Psoas muscle (tissue), 8 donors: ENCODE results near the gene BFAR. TPM values are rescaled to one million over a fixed set of nuclear protein-coding genes. Genes with fewer than 3 reads are reported as not detected.
"Not testable (repeated sequence)": the region's sequence is repeated elsewhere in the genome, so short reads cannot be mapped to it uniquely, and the experiment has no call there.

Source experiments
- ATAC-seq, 4 donors: fragments of 200-7000 bp; cut with Tn5 transposase; one replicate each; pipeline ENCODE4 v1.9.1; 2020; ENCODE audit warnings: moderate library complexity in 3 of 4, mild to moderate bottlenecking in 2 of 4
- DNase-seq, 2 donors: peaks; one replicate each; pipeline ENCODE4 v3.0.0-alpha.2; 2020
- H3K27ac ChIP-seq: fragments of 200-600 bp; one replicate; pipeline ENCODE4 v1.8.0; 2022
- H3K27me3 ChIP-seq, 3 donors: fragments of 200-600 bp in 1 of 3; one replicate each; pipeline versions ENCODE4 v1.6.1 to v1.8.0; 2013 to 2022; ENCODE audit warnings: low read length in 2 of 3, mild to moderate bottlenecking in 2 of 3, moderate library complexity in 1 of 3; ENCODE audit not compliant: insufficient read depth in 3 of 3
- H3K36me3 ChIP-seq, 2 donors: fragments of 200-600 bp in 1 of 2; one replicate each; pipeline versions ENCODE4 v1.6.1 to v1.8.0; 2013 to 2022; ENCODE audit warnings: low read depth in 1 of 2, mild to moderate bottlenecking in 1 of 2, moderate library complexity in 1 of 2; ENCODE audit not compliant: insufficient read depth in 1 of 2
- H3K4me1 ChIP-seq: fragments of 200-600 bp; one replicate; pipeline ENCODE4 v1.8.0; 2022
- H3K4me3 ChIP-seq: fragments of 200-600 bp; one replicate; pipeline ENCODE4 v1.8.0; 2022; ENCODE audit warnings: mild to moderate bottlenecking
- H3K9me3 ChIP-seq: fragments of 200-600 bp; one replicate; pipeline ENCODE4 v1.8.0; 2022
- CTCF ChIP-seq: fragments of 200-600 bp; IDR thresholded peaks from one replicate; pipeline ENCODE4 v1.8.0; 2022; ENCODE audit warnings: antibody characterized with exemption
- WGBS, 3 donors: extraction: QIAGEN DNeasy Blood & Tissue Kit; methylation state at CpG; one replicate each; pipeline versions ENCODE4 v1.1.6 to v1.1.7; 2013; 5-methylcytosine and 5-hydroxymethylcytosine counted together
- intact Hi-C, 2 donors: fragments of 100-400 bp; cut with DNase I; formaldehyde crosslinking; loops; one replicate each; pipeline versions ENCODE4 v1.11.0 to v1.14.2; 2022
- polyA plus RNA-seq, 3 donors: library from polyadenylated mRNA; stranded (reverse); fragments of 200-250 nt; gene quantifications; one replicate each; pipeline ENCODE4 v1.2.3, GENCODE V29; 2013
- total RNA-seq, 4 donors: library from RNA; stranded (reverse); fragmentation: NEBNext Ultra II Directional in 2 of 4; extraction: Animal tissue kit (Norgen Biotek cat#: 25700) in 2 of 4; gene quantifications; one replicate each; pipeline versions ENCODE4 v1.2.1 to v1.2.4, GENCODE V29; 2021 to 2023
- donor health status: healthy with polysubstance abuse.
- donor health status: DM: no; HTN: no; CAD: no; lungs with moderate emphysema.
- donor health status: Bipolar disorder and iron deficiency.
- donor health status: healthy.
- donor health status: DM: yes; HTN: yes; CAD: no.
- donor health status: DM: no; HTN: no; CAD: no.
- donor health status: DM: no; HTN: no; CAD: no.
- donor health status: DM: yes; HTN: yes; CAD: no.

BFAR gene
- total and polyA plus RNA-seq, 7 donors, result 36.0 to 63.7 (median 53.6) TPM

GRCh38 chr16:14635395-14636165 is 2.8 kb downstream of the BFAR start:
- no peak for ATAC-seq
- no peak for DNase-seq
- no peak overlapping the region for H3K27ac ChIP-seq
- peaks cover 45% of the 10 kb centered on the region for H3K4me1 ChIP-seq
- peaks cover 0 to 10% of the 10 kb centered on the region in 2 donors for H3K36me3 ChIP-seq
- no peak for TF ChIP-seq CTCF
- H3K4me3 ChIP-seq, result no peak overlapping the region
- H3K27me3 ChIP-seq, result no peaks in the 10 kb centered on the region
- 65 to 70% (median 69%) methylated on average over 12 of the region's 12 CpGs for WGBS, 3 donors
- intact Hi-C loops, result no loop called here
- no peaks in the 10 kb centered on the region for H3K9me3 ChIP-seq

- peaks cover 43% of the 10 kb centered on the region for H3K4me1 ChIP-seq
These were observed 3.6 kb downstream of the BFAR start for GRCh38 chr16:14636179-14636950.

GRCh38 chr16:14636951-14637240 is 4.1 kb downstream of the BFAR start:
- ATAC-seq, H3K27me3 ChIP-seq, H3K4me3 ChIP-seq, intact Hi-C loops, H3K36me3 ChIP-seq, H3K27ac ChIP-seq, H3K9me3 ChIP-seq, DNase-seq: not testable (repeated sequence)
- H3K4me1 ChIP-seq, result peaks cover 38% of the 10 kb centered on the region
- WGBS, 3 donors, result 24 to 42% (median 25%) methylated on average over 1 of the region's 1 CpG

More at GRCh38 chr16:14636179-14636950, 3.6 kb downstream of the BFAR start:
- H3K27ac ChIP-seq, intact Hi-C loops, ATAC-seq, H3K4me3 ChIP-seq, H3K27me3 ChIP-seq, H3K36me3 ChIP-seq, DNase-seq, H3K9me3 ChIP-seq: not testable (repeated sequence)
- WGBS, 3 donors, result 41 to 51% (median 44%) methylated on average over 17 of the region's 17 CpGs

GRCh38 chr16:14640538-14640937 is 7.8 kb downstream of the BFAR start:
- Histone ChIP-seq H3K27me3 (no peaks in the 10 kb centered on the region), H3K36me3 (peaks cover 3 to 27% of the 10 kb centered on the region in 2 donors), H3K9me3 (no peaks in the 10 kb centered on the region), H3K4me1 (peaks cover 15% of the 10 kb centered on the region), H3K4me3 (no peak overlapping the region), H3K27ac (no peak overlapping the region)
- intact Hi-C loops, result no loop called here
- no peak for TF ChIP-seq CTCF
- no peak for ATAC-seq
- no peak for DNase-seq
- WGBS, 3 donors, result 89 to 94% (median 91%) methylated on average over 10 of the region's 10 CpGs

- Histone ChIP-seq H3K36me3 (peaks cover 3 to 33% of the 10 kb centered on the region in 2 donors), H3K27ac (no peak overlapping the region), H3K4me3 (no peak overlapping the region), H3K4me1 (peaks cover 9% of the 10 kb centered on the region), H3K27me3 (no peaks in the 10 kb centered on the region), H3K9me3 (no peaks in the 10 kb centered on the region)
- ATAC-seq, result no peak
- 91 to 99% (median 96%) methylated on average over 7 to 8 of the region's 8 CpGs for WGBS, 3 donors
- intact Hi-C loops, result no loop called here
- DNase-seq, result no peak
- no peak for TF ChIP-seq CTCF
These were observed 8.5 kb downstream of the BFAR start for GRCh38 chr16:14641206-14641605.
